ENCODE results near the gene GCSAML. TPM values are rescaled to one million over a fixed set of nuclear protein-coding genes. Genes with fewer than 3 reads are reported as not detected.

Gene GCSAML
- total RNA-seq, 1 experiment from 2014 or later, result not detected

GRCh38 chr1:247517795-247518612 is 30.9 kb upstream of the GCSAML start:
- intact Hi-C loops (cut with micrococcal nuclease), result no loop called here
- Histone ChIP-seq H3K9me2 (ENCODE audit: insufficient read depth) (no peaks in the 10 kb centered on the region), H3K4me2 (ENCODE audit: low read length) (no peak overlapping the region), H3K27me3 (ENCODE audit: insufficient read depth, low read length) (no peaks in the 10 kb centered on the region), H3K9ac (ENCODE audit: low read length) (no peak overlapping the region), H3K4me3 (replicated peaks in 1 of 2; ENCODE audit: low read depth in 1 of 2, low read length in 2 of 2) (no peak overlapping the region), H3K36me3 (ENCODE audit: control insufficient read depth in 1 of 2, insufficient read depth in 2 of 2, low read length in 2 of 2) (no peaks in the 10 kb centered on the region), H3K4me1 (ENCODE audit: control insufficient read depth in 1 of 2, insufficient read depth in 2 of 2, low read length in 2 of 2) (no peaks in the 10 kb centered on the region), H3K9me3 (ENCODE audit: control insufficient read depth in 1 of 2, insufficient read depth in 1 of 2, low read depth in 1 of 2, low read length in 2 of 2) (no peaks in the 10 kb centered on the region), H2AFZ (ENCODE audit: low read depth, low read length, poor library complexity, severe bottlenecking) (no peak overlapping the region), H3K79me2 (ENCODE audit: insufficient read depth, low read length) (no peaks in the 10 kb centered on the region), H4K20me1 (ENCODE audit: insufficient read depth) (no peaks in the 10 kb centered on the region), H3K27ac (ENCODE audit: low read depth, low read length) (no peak overlapping the region)
- RAD21 ChIA-PET (ENCODE audit: low non-redundant PET in 1 of 2, low total read pairs in 2 of 2, uncharacterized antibody in 2 of 2, unreplicated experiment in 2 of 2), result no interaction called here
- POLR2A ChIA-PET, result no interaction called here
- TF ChIP-seq EZH2phosphoT487 (IDR thresholded peaks at IDR 0.05; ENCODE audit: borderline replicate concordance) (no peak), SP1 (IDR thresholded peaks at IDR 0.05; ENCODE audit: low read depth) (no peak), ZBTB33 (IDR thresholded peaks at IDR 0.05; ENCODE audit: extremely low read depth, insufficient replicate concordance, low read length) (no peak), YY1 (IDR thresholded peaks at IDR 0.05; ENCODE audit: extremely low read depth, insufficient replicate concordance, low read depth, low read length) (no peak), ELF1 (IDR thresholded peaks at IDR 0.05; ENCODE audit: borderline replicate concordance, low read depth) (no peak), TCF7L2 (IDR thresholded peaks at IDR 0.05; ENCODE audit: borderline replicate concordance, extremely low read depth, insufficient read depth, insufficient read length) (no peak), EGR1 (IDR thresholded peaks at IDR 0.05; ENCODE audit: low read depth) (no peak), SIN3A (IDR thresholded peaks at IDR 0.05; ENCODE audit: low read depth) (no peak), POLR2A (IDR thresholded peaks at IDR 0.05; ENCODE audit: borderline replicate concordance, extremely low read depth, insufficient read depth, insufficient read length) (no peak), CTCF (IDR thresholded peaks at IDR 0.05 in 2 of 3, conservative IDR thresholded peaks at IDR 0.05 in 1 of 3; ENCODE audit: borderline replicate concordance in 1 of 3, insufficient read depth in 1 of 3, low read depth in 2 of 3, low read length in 2 of 3) (no peak), CEBPB (IDR thresholded peaks at IDR 0.05; ENCODE audit: low read depth) (no peak), ZNF274 (IDR thresholded peaks at IDR 0.05; ENCODE audit: low read depth, low read length) (no peak), POLR2AphosphoS5 (IDR thresholded peaks at IDR 0.05; ENCODE audit: low read depth, low read length) (no peak), ATF3 (IDR thresholded peaks at IDR 0.05) (no peak), JUND (IDR thresholded peaks at IDR 0.05) (no peak), ZFX (IDR thresholded peaks at IDR 0.05) (no peak), MAX (IDR thresholded peaks at IDR 0.05) (no peak)
- CTCF ChIA-PET, result no interaction called here
- ATAC-seq (no peak), DNase-seq (ENCODE audit: low read depth, low spot score) (no peak)
- BruUV-seq (replicated peaks), result no TSS peak

Measured in HCT116 (cell line).